Activated naive CD8-positive, alpha-beta T cell (primary cell): ENCODE measurements around the gene MEIKIN.
"Not testable (repeated sequence)": the region's sequence is repeated elsewhere in the genome, so short reads cannot be mapped to it uniquely, and the experiment has no call there.

Source experiments
- H3K27ac Mint-ChIP-seq: one replicate; pipeline ENCODE4 v1.8.0; 2021; ENCODE audit warnings: mixed read lengths
- H3K27me3 Mint-ChIP-seq: one replicate; pipeline ENCODE4 v1.8.0; 2021; ENCODE audit warnings: mixed read lengths
- H3K36me3 Mint-ChIP-seq: one replicate; pipeline ENCODE4 v1.8.0; 2021; ENCODE audit warnings: mixed read lengths
- H3K4me1 Mint-ChIP-seq: one replicate; pipeline ENCODE4 v1.8.0; 2021; ENCODE audit warnings: low read depth, mixed read lengths
- H3K4me3 Mint-ChIP-seq: one replicate; pipeline ENCODE4 v1.8.0; 2021; ENCODE audit warnings: mild to moderate bottlenecking, mixed read lengths
- H3K9me3 Mint-ChIP-seq: one replicate; pipeline ENCODE4 v1.8.0; 2021; ENCODE audit warnings: low read depth, mixed read lengths

The MEIKIN gene

GRCh38 chr5:131789765-131790164 is 155.7 kb downstream of the MEIKIN start:
- H3K36me3 Mint-ChIP-seq = peaks cover 14% of the 10 kb centered on the region
- H3K4me3 Mint-ChIP-seq = no peak overlapping the region
- H3K4me1 Mint-ChIP-seq = peaks cover 62% of the 10 kb centered on the region
- no peak overlapping the region for H3K27ac Mint-ChIP-seq
- H3K27me3 Mint-ChIP-seq = no peaks in the 10 kb centered on the region
- peaks cover 3% of the 10 kb centered on the region for H3K9me3 Mint-ChIP-seq

- H3K4me1 Mint-ChIP-seq = peaks cover 55% of the 10 kb centered on the region
- no peak overlapping the region for H3K27ac Mint-ChIP-seq
- H3K27me3 Mint-ChIP-seq = no peaks in the 10 kb centered on the region
- peaks cover 3% of the 10 kb centered on the region for H3K9me3 Mint-ChIP-seq
- H3K4me3 Mint-ChIP-seq = no peak overlapping the region
- H3K36me3 Mint-ChIP-seq = peaks cover 8% of the 10 kb centered on the region
Observed at GRCh38 chr5:131787736-131788135, 157.7 kb downstream of the MEIKIN start.

GRCh38 chr5:131786900-131787692 is 158.4 kb downstream of the MEIKIN start:
- Mint-ChIP-seq H3K4me3 (no peak overlapping the region), H3K27ac (no peak overlapping the region), H3K36me3 (peaks cover 8% of the 10 kb centered on the region), H3K4me1 (peaks cover 55% of the 10 kb centered on the region), H3K9me3 (peaks cover 3% of the 10 kb centered on the region), H3K27me3 (no peaks in the 10 kb centered on the region)

GRCh38 chr5:131786036-131786435 is 159.4 kb downstream of the MEIKIN start:
- H3K4me1 Mint-ChIP-seq = peaks cover 54% of the 10 kb centered on the region
- H3K36me3 Mint-ChIP-seq = peaks cover 10% of the 10 kb centered on the region
- no peak overlapping the region for H3K27ac Mint-ChIP-seq
- H3K27me3 Mint-ChIP-seq = no peaks in the 10 kb centered on the region
- no peak overlapping the region for H3K4me3 Mint-ChIP-seq
- peaks cover 3% of the 10 kb centered on the region for H3K9me3 Mint-ChIP-seq

- no peak overlapping the region for H3K4me3 Mint-ChIP-seq
- H3K27ac Mint-ChIP-seq = no peak overlapping the region
- no peaks in the 10 kb centered on the region for H3K27me3 Mint-ChIP-seq
- peaks cover 1% of the 10 kb centered on the region for H3K9me3 Mint-ChIP-seq
- H3K4me1 Mint-ChIP-seq = peaks cover 48% of the 10 kb centered on the region
- peaks cover 7% of the 10 kb centered on the region for H3K36me3 Mint-ChIP-seq
Observed at GRCh38 chr5:131783874-131784273, 161.6 kb downstream of the MEIKIN start.

- Mint-ChIP-seq H3K4me3 (no peak overlapping the region), H3K27ac (no peak overlapping the region), H3K4me1 (peaks cover 47% of the 10 kb centered on the region)
Observed at GRCh38 chr5:131783357-131783756, 162.1 kb downstream of the MEIKIN start.

GRCh38 chr5:131782717-131783116 is 162.7 kb downstream of the MEIKIN start:
- Mint-ChIP-seq H3K4me3 (no peak overlapping the region), H3K27ac (no peak overlapping the region), H3K4me1 (peaks cover 47% of the 10 kb centered on the region), H3K9me3 (no peaks in the 10 kb centered on the region), H3K27me3 (no peaks in the 10 kb centered on the region), H3K36me3 (peaks cover 5% of the 10 kb centered on the region)

More at GRCh38 chr5:131783357-131783756, 162.1 kb downstream of the MEIKIN start:
- H3K36me3 Mint-ChIP-seq = peaks cover 7% of the 10 kb centered on the region
- H3K27me3 Mint-ChIP-seq = no peaks in the 10 kb centered on the region
- H3K9me3 Mint-ChIP-seq = no peaks in the 10 kb centered on the region

GRCh38 chr5:131778141-131778540 is 167.3 kb downstream of the MEIKIN start:
- not testable (repeated sequence) for H3K4me3 Mint-ChIP-seq, H3K27ac Mint-ChIP-seq, H3K27me3 Mint-ChIP-seq, H3K36me3 Mint-ChIP-seq, H3K9me3 Mint-ChIP-seq
- H3K4me1 Mint-ChIP-seq = peaks cover 37% of the 10 kb centered on the region

- H3K27me3 Mint-ChIP-seq = no peaks in the 10 kb centered on the region
- H3K27ac Mint-ChIP-seq = no peak overlapping the region
- H3K36me3 Mint-ChIP-seq = peaks cover 3% of the 10 kb centered on the region
- H3K4me3 Mint-ChIP-seq = no peak overlapping the region
- H3K9me3 Mint-ChIP-seq = no peaks in the 10 kb centered on the region
- H3K4me1 Mint-ChIP-seq = peaks cover 30% of the 10 kb centered on the region
Observed at GRCh38 chr5:131776450-131776849, 169.0 kb downstream of the MEIKIN start.

- Mint-ChIP-seq H3K4me3 (no peak overlapping the region), H3K9me3 (no peaks in the 10 kb centered on the region), H3K36me3 (no peaks in the 10 kb centered on the region), H3K27ac (no peak overlapping the region), H3K27me3 (no peaks in the 10 kb centered on the region), H3K4me1 (peaks cover 27% of the 10 kb centered on the region)
Observed at GRCh38 chr5:131774652-131775367, 170.7 kb downstream of the MEIKIN start.

GRCh38 chr5:131773805-131774204 is 171.7 kb downstream of the MEIKIN start:
- Mint-ChIP-seq H3K27me3 (no peaks in the 10 kb centered on the region), H3K4me1 (peaks cover 31% of the 10 kb centered on the region), H3K4me3 (no peak overlapping the region), H3K36me3 (no peaks in the 10 kb centered on the region), H3K27ac (no peak overlapping the region), H3K9me3 (no peaks in the 10 kb centered on the region)

- Mint-ChIP-seq H3K4me1 (peaks cover 27% of the 10 kb centered on the region), H3K9me3 (no peaks in the 10 kb centered on the region), H3K27me3 (no peaks in the 10 kb centered on the region), H3K27ac (no peak overlapping the region), H3K36me3 (peaks cover 2% of the 10 kb centered on the region), H3K4me3 (no peak overlapping the region)
Observed at GRCh38 chr5:131771692-131772091, 173.8 kb downstream of the MEIKIN start.

GRCh38 chr5:131769961-131770360 is 175.5 kb downstream of the MEIKIN start:
- Mint-ChIP-seq H3K4me3 (no peak overlapping the region), H3K9me3 (no peaks in the 10 kb centered on the region), H3K27ac (no peak overlapping the region), H3K27me3 (no peaks in the 10 kb centered on the region), H3K4me1 (peaks cover 28% of the 10 kb centered on the region), H3K36me3 (peaks cover 3% of the 10 kb centered on the region)

GRCh38 chr5:131769336-131769735 is 176.1 kb downstream of the MEIKIN start:
- H3K4me1 Mint-ChIP-seq = peaks cover 26% of the 10 kb centered on the region
- no peak overlapping the region for H3K4me3 Mint-ChIP-seq
- no peaks in the 10 kb centered on the region for H3K27me3 Mint-ChIP-seq
- H3K27ac Mint-ChIP-seq = no peak overlapping the region
- H3K9me3 Mint-ChIP-seq = no peaks in the 10 kb centered on the region
- peaks cover 9% of the 10 kb centered on the region for H3K36me3 Mint-ChIP-seq

GRCh38 chr5:131767891-131768290 is 177.6 kb downstream of the MEIKIN start:
- Mint-ChIP-seq H3K27me3 (no peaks in the 10 kb centered on the region), H3K9me3 (peaks cover 6% of the 10 kb centered on the region), H3K36me3 (peaks cover 17% of the 10 kb centered on the region), H3K4me1 (peaks cover 18% of the 10 kb centered on the region), H3K4me3 (no peak overlapping the region), H3K27ac (no peak overlapping the region)
